Astrocyte (in vitro differentiated cells and primary cell): ENCODE results near the gene RPEL1. TPM values are rescaled to one million over a fixed set of nuclear protein-coding genes. Genes with fewer than 3 reads are reported as not detected.
"Not testable (repeated sequence)": the region's sequence is repeated elsewhere in the genome, so short reads cannot be mapped to it uniquely, and the experiment has no call there.

Source experiments
- DNase-seq: peaks from one replicate; pipeline ENCODE4 v3.0.0-alpha.2; 2010; ENCODE audit warnings: low read depth
- FAIRE-seq: peaks from 2 replicates; lab custom pipeline; 2011; peaks lifted over from hg19 to GRCh38; lab: Jason Lieb, UNC
- H2AFZ ChIP-seq: 2 replicates; pipeline ENCODE4 v1.6.0; 2012; ENCODE audit warnings: low read depth, low read length, inconsistent platforms
- H3K27ac ChIP-seq: 2 replicates; pipeline ENCODE4 v1.5.1; 2011; ENCODE audit warnings: low read depth, low read length, inconsistent platforms
- H3K27me3 ChIP-seq: 2 replicates; pipeline ENCODE4 v1.6.0; 2011; ENCODE audit warnings: low read length, inconsistent platforms; ENCODE audit not compliant: insufficient read depth
- H3K36me3 ChIP-seq: 2 replicates; pipeline ENCODE4 v1.5.1; 2011; ENCODE audit warnings: low read length, inconsistent platforms; ENCODE audit not compliant: insufficient read depth
- H3K4me1 ChIP-seq: 2 replicates; pipeline ENCODE4 v1.5.1; 2011; ENCODE audit warnings: low read length, inconsistent platforms; ENCODE audit not compliant: insufficient read depth
- H3K4me2 ChIP-seq: 2 replicates; pipeline ENCODE4 v1.6.0; 2012; ENCODE audit warnings: low read length, inconsistent platforms
- H3K4me3 ChIP-seq: 2 replicates; pipeline ENCODE4 v1.5.1; 2011; ENCODE audit warnings: low read depth, mild to moderate bottlenecking, low read length, inconsistent platforms; ENCODE audit not compliant: insufficient read depth
- H3K79me2 ChIP-seq: 2 replicates; pipeline ENCODE4 v1.6.0; 2012; ENCODE audit warnings: mild to moderate bottlenecking, low read length, inconsistent platforms; ENCODE audit not compliant: insufficient read depth
- H3K9ac ChIP-seq: 2 replicates; pipeline ENCODE4 v1.6.0; 2012; ENCODE audit warnings: mild to moderate bottlenecking, low read length, inconsistent platforms
- H3K9me3 ChIP-seq: 2 replicates; pipeline ENCODE4 v1.5.1; 2012; ENCODE audit warnings: low read depth, mild to moderate bottlenecking, low read length, inconsistent platforms; ENCODE audit not compliant: insufficient read depth
- H4K20me1 ChIP-seq: 2 replicates; pipeline ENCODE4 v1.6.0; 2012; ENCODE audit warnings: low read length, inconsistent platforms; ENCODE audit not compliant: insufficient read depth
- H3K27ac Mint-ChIP-seq: one replicate; pipeline ENCODE4 v1.8.0; 2021; ENCODE audit warnings: mild to moderate bottlenecking, mixed read lengths; ENCODE audit not compliant: unreplicated experiment
- H3K27me3 Mint-ChIP-seq: one replicate; pipeline ENCODE4 v1.8.0; 2021; ENCODE audit warnings: low read depth, mixed read lengths; ENCODE audit not compliant: unreplicated experiment
- H3K36me3 Mint-ChIP-seq: one replicate; pipeline ENCODE4 v1.8.0; 2021; ENCODE audit warnings: low read depth, mixed read lengths; ENCODE audit not compliant: unreplicated experiment
- H3K4me1 Mint-ChIP-seq: one replicate; pipeline ENCODE4 v1.8.0; 2021; ENCODE audit warnings: low read depth, mixed read lengths; ENCODE audit not compliant: unreplicated experiment
- H3K4me3 Mint-ChIP-seq: one replicate; pipeline ENCODE4 v1.8.0; 2021; ENCODE audit warnings: mild to moderate bottlenecking, moderate library complexity, mixed read lengths; ENCODE audit not compliant: unreplicated experiment
- H3K9me3 Mint-ChIP-seq: one replicate; pipeline ENCODE4 v1.8.0; 2021; ENCODE audit warnings: mild to moderate bottlenecking, mixed read lengths; ENCODE audit not compliant: unreplicated experiment
- CTCF ChIP-seq: IDR thresholded peaks from 2 replicates; pipeline ENCODE4 v1.5.1; 2011; ENCODE audit warnings: low read depth, mild to moderate bottlenecking, inconsistent platforms, low read length, moderate library complexity; ENCODE audit not compliant: insufficient read depth
- EZH2 ChIP-seq: IDR thresholded peaks from 2 replicates; pipeline ENCODE4 v1.6.1; 2012; ENCODE audit warnings: mild to moderate bottlenecking, low read length, inconsistent platforms; ENCODE audit not compliant: insufficient read depth
- total RNA-seq: library from RNA; stranded (reverse); gene quantifications from 2 replicates; pipeline ENCODE4 v1.2.1, GENCODE V29; 2021

Gene RPEL1
- total RNA-seq, 1 donor from 2014 or later = not detected

DNA sequence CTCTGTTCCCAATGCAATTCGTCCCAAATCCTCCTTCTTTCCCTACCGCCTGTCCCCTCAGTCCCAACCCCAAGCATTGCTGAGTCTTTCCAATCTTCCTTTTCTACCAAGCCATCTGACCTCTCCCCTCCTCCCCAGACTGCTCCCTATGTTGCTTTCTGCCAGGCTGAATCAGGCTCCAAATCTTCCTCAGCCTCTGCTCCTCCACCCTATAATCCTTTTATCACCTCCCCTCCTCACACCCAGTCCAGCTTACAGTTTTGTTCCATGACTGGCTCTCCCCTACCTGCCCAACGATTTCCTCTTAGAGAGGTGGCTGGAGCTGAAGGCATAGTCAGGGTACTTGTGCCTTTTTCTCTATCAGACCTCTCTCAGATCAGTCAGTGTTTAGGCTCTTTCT, 39.0 kb upstream of the RPEL1 start:
- not testable (repeated sequence) for H3K4me2 ChIP-seq, H3K27me3 Mint-ChIP-seq, H3K4me1 ChIP-seq, H3K4me3 Mint-ChIP-seq, H3K36me3 ChIP-seq, H3K79me2 ChIP-seq, H3K9me3 ChIP-seq, H4K20me1 ChIP-seq, H3K4me3 ChIP-seq, H3K9ac ChIP-seq, H3K27me3 ChIP-seq, DNase-seq, H3K9me3 Mint-ChIP-seq, H3K27ac ChIP-seq, H2AFZ ChIP-seq, H3K36me3 Mint-ChIP-seq, FAIRE-seq, H3K27ac Mint-ChIP-seq
- peaks cover 12% of the 10 kb centered on the region for H3K4me1 Mint-ChIP-seq

- DNase-seq (no peak), FAIRE-seq (no peak)
- Histone ChIP-seq H2AFZ (no peak overlapping the region), H3K4me2 (no peak overlapping the region), H3K9me3 (no peaks in the 10 kb centered on the region), H4K20me1 (no peaks in the 10 kb centered on the region), H3K27ac (no peak overlapping the region), H3K4me1 (no peaks in the 10 kb centered on the region), H3K36me3 (no peaks in the 10 kb centered on the region), H3K79me2 (no peaks in the 10 kb centered on the region), H3K9ac (no peak overlapping the region), H3K4me3 (no peak overlapping the region), H3K27me3 (no peaks in the 10 kb centered on the region)
- TF ChIP-seq CTCF (no peak), EZH2 (no peak)
- Mint-ChIP-seq H3K4me1 (peaks cover 12% of the 10 kb centered on the region), H3K27ac (no peak overlapping the region), H3K4me3 (no peak overlapping the region), H3K9me3 (peaks cover 4% of the 10 kb centered on the region), H3K36me3 (no peaks in the 10 kb centered on the region), H3K27me3 (peaks cover 2% of the 10 kb centered on the region)
Observed at GRCh38 chr10:103207141-103207540, 38.5 kb upstream of the RPEL1 start.

DNA sequence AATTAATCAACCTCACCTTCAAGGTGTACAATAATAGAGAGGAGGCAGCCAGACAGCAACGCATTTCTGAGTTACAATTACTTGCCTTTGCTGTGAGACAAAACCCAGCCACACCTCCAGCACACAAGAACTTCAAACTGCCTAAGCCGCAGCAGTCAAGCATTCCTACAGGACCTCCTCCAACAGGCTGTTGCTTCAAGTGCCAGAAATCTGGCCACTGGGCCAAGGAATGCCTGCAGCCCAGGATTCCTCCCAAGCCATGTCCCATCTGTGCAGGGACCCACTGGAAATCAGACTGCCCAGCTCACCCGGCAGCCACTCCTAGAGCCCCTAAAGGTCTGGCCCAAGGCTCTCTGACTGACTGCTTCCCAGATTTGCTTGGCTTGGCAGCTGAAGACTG, 38.0 kb upstream of the RPEL1 start:
- H2AFZ ChIP-seq, FAIRE-seq, H3K9me3 Mint-ChIP-seq, H3K9me3 ChIP-seq, H3K79me2 ChIP-seq, H3K4me1 ChIP-seq, H3K27me3 Mint-ChIP-seq, H3K36me3 ChIP-seq, H3K4me3 Mint-ChIP-seq, H3K27ac Mint-ChIP-seq, H4K20me1 ChIP-seq, H3K9ac ChIP-seq, H3K27ac ChIP-seq, H3K27me3 ChIP-seq, H3K36me3 Mint-ChIP-seq, H3K4me3 ChIP-seq, H3K4me2 ChIP-seq: not testable (repeated sequence)
- H3K4me1 Mint-ChIP-seq = peaks cover 12% of the 10 kb centered on the region
- peak; percentile 65 for DNase-seq

DNA sequence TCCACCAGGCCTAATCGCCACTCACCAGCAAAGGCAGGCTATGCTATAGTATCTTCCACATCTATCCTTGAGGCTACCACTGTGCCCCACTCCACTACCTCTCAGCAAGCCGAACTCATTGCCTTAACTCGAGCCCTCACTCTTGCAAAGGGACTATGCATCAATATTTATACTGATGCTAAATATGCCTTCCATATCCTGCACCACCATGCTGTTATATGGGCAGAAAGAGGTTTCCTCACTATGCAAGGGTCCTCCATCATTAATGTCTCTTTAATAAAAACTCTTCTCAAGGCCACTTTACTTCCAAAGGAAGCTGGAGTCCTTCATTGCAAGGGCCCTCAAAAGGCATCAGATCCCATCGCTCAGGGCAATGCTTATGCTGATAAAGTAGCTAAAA, 35.4 kb upstream of the RPEL1 start:
- not testable (repeated sequence) for H3K27me3 Mint-ChIP-seq, H3K4me3 Mint-ChIP-seq, H3K4me1 Mint-ChIP-seq, H4K20me1 ChIP-seq, DNase-seq, H3K4me1 ChIP-seq, H3K4me3 ChIP-seq, H3K36me3 ChIP-seq, H3K36me3 Mint-ChIP-seq, H3K27ac Mint-ChIP-seq, H3K27me3 ChIP-seq, H3K4me2 ChIP-seq, H2AFZ ChIP-seq, FAIRE-seq, H3K9ac ChIP-seq, H3K9me3 ChIP-seq, H3K79me2 ChIP-seq, H3K27ac ChIP-seq
- peaks cover 11% of the 10 kb centered on the region for H3K9me3 Mint-ChIP-seq
